Activated CD4-positive, alpha-beta T cell treated with anti-CD3 and anti-CD28 coated beads, Interleukin-2, Interleukin-6, amounts not matched to agents 100 ng/mL and 50 ng/mL, durations not matched to agents 16 hours and 8 hours (primary cell): ENCODE data around the gene MMAB.
"Not testable (repeated sequence)": the region's sequence is repeated elsewhere in the genome, so short reads cannot be mapped to it uniquely, and the experiment has no call there.

Experiments used
- DNase-seq: peaks from one replicate; pipeline ENCODE4 v3.0.0-alpha.2; 2020

MMAB gene

GRCh38 chr12:109573029-109573913 lies at the start of gene MMAB, which contains the start of gene MVK:
Gene MMAB (minus strand): TSS chr12:109573504. CDS start chr12:109573480, 24 bp downstream.
Gene MVK (plus strand): TSS chr12:109573794. CDS start chr12:109574823, 1,029 bp downstream.
- DNase-seq, result peak; percentile 100

- DNase-seq, result no peak
Observed at GRCh38 chr12:109621901-109622364, 48.6 kb upstream of the MMAB start.

GRCh38 chr12:109621211-109621694 lies 47.9 kb upstream of the MMAB start:
- no peak for DNase-seq

GRCh38 chr12:109619002-109619604 lies 45.8 kb upstream of the MMAB start:
- DNase-seq, result no peak

GRCh38 chr12:109618082-109618481 lies 44.8 kb upstream of the MMAB start:
- no peak for DNase-seq

- no peak for DNase-seq
Observed at GRCh38 chr12:109617491-109617890, 44.2 kb upstream of the MMAB start.

- no peak for DNase-seq
Observed at GRCh38 chr12:109615556-109616229, 42.4 kb upstream of the MMAB start.

- no peak for DNase-seq
Observed at GRCh38 chr12:109613649-109614455, 40.5 kb upstream of the MMAB start.

- no peak for DNase-seq
Observed at GRCh38 chr12:109612975-109613502, 39.7 kb upstream of the MMAB start.

- no peak for DNase-seq
Observed at GRCh38 chr12:109612003-109612402, 38.7 kb upstream of the MMAB start.

- DNase-seq, result no peak
Observed at GRCh38 chr12:109611223-109611622, 37.9 kb upstream of the MMAB start.

- no peak for DNase-seq
Observed at GRCh38 chr12:109610523-109610922, 37.2 kb upstream of the MMAB start.

GRCh38 chr12:109609342-109609741 lies 36.0 kb upstream of the MMAB start:
- DNase-seq, result no peak

GRCh38 chr12:109608793-109609192 lies 35.5 kb upstream of the MMAB start:
- DNase-seq, result no peak

GRCh38 chr12:109608270-109608669 lies 35.0 kb upstream of the MMAB start:
- no peak for DNase-seq

GRCh38 chr12:109607618-109608017 lies 34.3 kb upstream of the MMAB start:
- no peak for DNase-seq

- no peak for DNase-seq
Observed at GRCh38 chr12:109606320-109607028, 33.2 kb upstream of the MMAB start.

- DNase-seq, result no peak
Observed at GRCh38 chr12:109605599-109606228, 32.4 kb upstream of the MMAB start.

- no peak for DNase-seq
Observed at GRCh38 chr12:109605016-109605415, 31.7 kb upstream of the MMAB start.

- DNase-seq, result no peak
Observed at GRCh38 chr12:109604132-109604585, 30.9 kb upstream of the MMAB start.

- DNase-seq, result not testable (repeated sequence)
Observed at GRCh38 chr12:109602132-109602531, 28.8 kb upstream of the MMAB start.
